ENCODE results near the gene UPB1.
"Not testable (repeated sequence)": the region's sequence is repeated elsewhere in the genome, so short reads cannot be mapped to it uniquely, and the experiment has no call there.

UPB1 gene

GRCh38 chr22:24506802-24507438, 11.8 kb downstream of the UPB1 start:
- peak; percentile 88 for DNase-seq

DNA sequence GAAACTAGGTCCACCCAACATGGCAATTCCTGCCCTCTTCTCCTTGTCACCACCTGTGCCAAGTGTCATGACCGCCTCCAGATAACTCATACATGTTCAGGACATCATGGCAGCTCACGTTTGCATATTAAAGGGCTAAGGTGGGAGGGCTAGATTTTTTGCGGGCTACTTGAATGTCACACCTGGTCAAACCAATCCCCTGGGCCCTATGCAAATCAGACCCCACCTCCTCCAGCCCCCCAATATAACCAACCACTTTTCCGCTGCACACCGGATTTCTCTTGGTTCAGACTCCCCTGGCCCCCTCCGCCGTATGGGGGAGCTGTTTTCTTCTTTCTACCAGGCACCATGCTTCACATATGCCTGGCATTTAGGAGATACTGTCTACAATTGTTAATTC, 12.6 kb downstream of the UPB1 start:
- DNase-seq = no peak

DNA sequence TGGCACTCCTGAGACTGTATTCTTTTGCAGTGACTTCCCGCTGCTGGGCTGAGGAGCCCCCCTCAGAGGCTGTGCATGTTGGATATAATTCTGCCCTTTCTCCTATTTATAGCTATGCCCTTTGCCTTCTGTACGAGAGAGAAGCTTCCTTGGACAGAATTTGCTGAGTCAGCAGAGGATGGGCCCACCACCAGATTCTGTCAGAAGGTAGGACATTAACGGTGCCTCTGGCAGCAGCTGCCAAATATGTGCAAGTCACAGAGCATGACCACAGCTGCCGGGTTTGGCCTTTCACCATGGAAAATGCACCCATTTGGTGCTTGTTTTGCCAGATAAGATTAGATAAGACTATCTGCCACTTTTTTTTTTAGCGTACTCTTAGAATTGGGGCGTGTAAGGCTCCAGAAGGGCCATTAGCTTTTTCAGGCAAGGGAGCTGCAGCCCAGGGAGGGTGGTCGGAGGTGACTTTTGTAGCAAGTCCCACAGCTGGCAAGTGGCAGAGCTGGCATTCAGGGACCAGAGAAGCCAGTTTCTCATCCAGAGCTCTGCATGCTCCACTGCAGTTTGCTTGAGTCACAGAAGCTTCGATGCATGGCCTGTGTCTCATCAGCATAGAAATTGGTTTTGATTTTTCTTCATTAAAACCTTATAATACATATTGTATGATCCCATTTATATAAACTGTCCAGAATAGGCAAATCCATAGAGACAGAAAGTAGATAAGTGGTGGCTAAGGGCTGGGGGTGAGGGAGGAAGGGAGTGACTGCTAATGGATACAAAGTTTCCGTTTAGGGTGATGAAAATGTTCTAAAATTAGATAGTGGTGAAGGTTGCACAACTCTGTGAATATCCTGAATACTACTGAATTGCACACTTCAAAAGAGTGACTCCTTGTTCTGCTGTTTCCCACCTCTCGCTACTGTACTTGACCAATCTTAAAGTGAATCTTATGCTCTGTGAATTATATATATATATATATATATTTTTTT, 15.8 kb downstream of the UPB1 start:
- DNase-seq = no peak

DNA sequence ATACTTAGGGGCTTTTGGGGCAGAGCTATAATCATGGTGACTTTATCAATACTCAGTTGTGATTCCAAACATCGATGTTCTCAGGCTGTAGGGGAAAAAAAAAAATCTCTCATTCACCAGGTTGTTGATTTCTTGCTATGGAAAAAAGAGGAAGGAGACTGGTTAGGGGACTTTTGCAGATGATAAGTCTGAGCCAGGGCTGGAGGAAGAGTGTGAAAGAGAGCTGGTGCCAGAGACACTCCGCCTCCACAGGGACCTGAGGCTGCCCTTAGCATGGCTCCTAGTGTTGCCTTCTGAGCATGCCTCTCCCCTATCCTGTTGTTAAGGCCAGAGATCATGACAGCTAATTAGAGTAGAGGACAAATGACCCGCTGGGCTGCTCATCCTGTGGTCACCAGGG, 16.9 kb downstream of the UPB1 start:
- DNase-seq = no peak

- no peak for DNase-seq
Measured at GRCh38 chr22:24513378-24514240, 18.5 kb downstream of the UPB1 start.

- DNase-seq = no peak
Measured at GRCh38 chr22:24514241-24515026, 19.3 kb downstream of the UPB1 start.

DNA sequence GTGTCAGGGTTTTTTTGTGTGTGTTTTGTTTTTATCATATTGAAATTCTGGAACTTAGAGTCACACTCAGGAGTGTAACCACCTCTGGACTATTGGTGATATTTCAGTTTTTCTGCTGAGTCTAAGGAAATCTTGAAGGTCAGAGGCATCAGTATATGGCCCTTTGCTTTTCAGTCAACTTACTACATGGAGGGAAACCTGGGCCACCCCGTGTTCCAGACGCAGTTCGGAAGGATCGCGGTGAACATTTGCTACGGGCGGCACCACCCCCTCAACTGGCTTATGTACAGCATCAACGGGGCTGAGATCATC, 19.9 kb downstream of the UPB1 start:
- no peak for DNase-seq

DNA sequence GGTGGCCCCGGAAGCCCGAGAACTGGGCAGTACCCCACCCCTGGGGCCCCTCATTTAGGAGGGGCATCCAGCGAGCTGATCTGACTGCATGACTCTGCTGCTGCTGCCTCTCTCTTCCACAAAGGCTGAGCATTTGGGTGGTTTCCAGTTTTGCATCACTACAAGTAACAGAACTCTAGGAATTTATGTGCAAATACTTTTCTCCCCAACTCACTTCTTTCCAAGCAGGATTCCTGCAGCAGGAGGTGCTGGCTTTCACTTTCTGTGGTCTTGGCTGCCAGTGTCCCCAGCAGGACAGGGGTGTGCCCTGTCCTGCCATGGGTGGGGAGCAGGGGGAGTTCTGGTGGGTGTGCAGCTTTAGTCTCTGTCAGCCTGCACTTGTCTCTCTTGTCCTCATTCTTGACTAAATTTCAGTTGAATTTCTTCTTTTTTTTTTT, 21.2 kb downstream of the UPB1 start:
- no peak for DNase-seq

DNA sequence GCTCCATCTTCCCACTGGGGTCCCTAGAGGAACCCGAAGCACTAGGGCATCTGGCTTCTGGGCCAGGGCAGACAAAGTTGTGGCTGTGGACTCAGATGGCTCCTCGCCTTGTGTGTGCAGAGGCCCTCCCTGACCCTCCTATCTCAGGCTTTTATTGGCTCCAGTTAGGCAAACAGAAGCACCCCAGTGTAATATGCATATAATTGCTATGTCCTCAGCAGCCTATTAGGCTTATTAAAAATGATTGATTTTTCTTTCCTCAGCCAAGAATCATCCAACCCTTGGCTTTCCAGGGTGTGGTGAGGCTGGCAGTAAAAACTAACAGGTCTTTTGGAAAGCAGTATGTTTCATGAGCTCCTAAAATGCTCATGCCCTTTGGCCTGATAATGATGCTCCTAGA, 22.3 kb downstream of the UPB1 start:
- peak; percentile 43 for DNase-seq

GRCh38 chr22:24518228-24518627, 23.1 kb downstream of the UPB1 start:
- no peak for DNase-seq

DNA sequence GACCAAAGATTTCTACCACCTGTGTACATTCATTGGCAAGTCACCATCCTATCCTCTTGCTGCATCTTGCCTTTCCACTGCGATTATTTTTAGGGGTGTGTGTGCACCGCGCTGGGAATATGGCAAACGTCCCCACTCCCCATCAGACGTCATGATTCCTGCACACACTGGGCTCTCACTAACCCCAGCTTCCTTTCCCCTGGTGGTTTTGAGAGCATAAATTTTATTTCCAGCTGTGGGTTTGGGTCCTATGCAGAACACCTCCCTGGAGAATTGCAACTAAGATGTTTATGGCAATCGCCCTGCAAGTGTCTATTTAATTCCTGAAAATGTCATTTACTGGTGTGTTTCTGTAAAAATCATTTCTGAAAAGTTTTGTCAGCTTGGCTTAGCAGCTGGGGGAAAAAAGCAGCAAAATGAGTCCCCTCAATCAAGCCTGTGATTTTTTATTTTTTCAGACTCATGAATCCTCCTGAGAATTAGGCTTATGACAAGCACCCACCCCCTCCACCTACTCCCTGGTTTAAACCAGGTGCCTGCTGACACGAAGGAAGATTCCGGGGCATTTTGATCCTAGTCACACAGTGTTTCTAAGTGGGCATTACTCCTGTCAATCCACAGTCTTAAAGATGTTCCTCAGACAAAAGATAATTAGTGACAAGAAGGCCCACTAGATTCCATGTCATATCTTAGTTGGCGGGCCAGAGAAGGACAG, 23.8 kb downstream of the UPB1 start:
- DNase-seq = no peak

GRCh38 chr22:24519496-24519895, 24.4 kb downstream of the UPB1 start:
- no peak for DNase-seq

GRCh38 chr22:24521791-24522245, 26.7 kb downstream of the UPB1 start:
- peak; percentile 83 for DNase-seq

- no peak for DNase-seq
Measured at GRCh38 chr22:24523873-24524272, 28.7 kb downstream of the UPB1 start.

DNA sequence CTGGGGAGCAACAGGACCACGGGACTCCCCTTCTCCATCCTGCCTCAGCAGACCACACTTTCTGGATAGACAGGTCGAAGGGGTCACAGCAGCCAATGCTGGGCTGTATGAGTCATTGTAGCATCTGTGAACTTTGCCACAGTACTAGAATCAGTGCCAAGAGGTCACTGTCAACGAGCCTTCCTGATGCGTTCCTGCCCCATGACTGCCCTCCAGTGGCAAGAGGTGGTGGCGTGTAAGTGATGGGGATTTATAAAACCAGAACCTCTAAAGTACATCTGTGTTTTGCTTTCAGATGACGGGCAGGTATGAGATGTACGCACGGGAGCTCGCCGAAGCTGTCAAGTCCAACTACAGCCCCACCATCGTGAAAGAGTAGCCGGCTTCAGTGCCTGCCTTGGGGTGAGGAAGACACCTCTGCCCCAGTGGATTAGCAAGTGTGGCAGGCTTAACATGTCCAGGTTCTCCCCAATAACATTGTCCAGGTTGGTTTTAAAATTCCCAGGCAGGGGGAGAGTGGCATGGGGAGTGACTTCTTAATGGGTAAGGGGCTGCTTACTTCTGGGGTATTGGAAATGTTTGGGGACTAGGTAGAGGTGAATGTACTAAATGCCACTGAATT, 30.4 kb downstream of the UPB1 start:
- DNase-seq = peak; percentile 59

DNA sequence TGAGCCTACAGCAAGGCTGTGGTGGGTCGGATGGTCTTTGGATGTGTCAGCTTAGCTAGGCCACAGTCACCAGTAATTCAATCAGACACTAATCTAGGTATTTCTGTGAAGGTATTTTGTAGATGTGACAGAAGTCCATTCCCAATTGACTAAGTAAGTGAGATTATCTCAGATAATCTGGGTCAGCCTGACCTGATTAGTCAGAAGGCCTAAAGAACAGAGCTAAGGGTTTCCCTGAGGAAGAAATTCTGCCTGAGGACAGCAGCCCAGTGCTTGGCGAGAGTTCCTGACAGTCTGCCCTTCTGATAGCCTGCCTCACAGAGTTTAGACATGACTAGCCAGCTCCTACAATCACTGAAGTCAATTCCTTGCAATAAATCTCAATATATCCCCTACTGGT, 31.1 kb downstream of the UPB1 start:
- no peak for DNase-seq

GRCh38 chr22:24529898-24530297, 34.8 kb downstream of the UPB1 start:
- no peak for DNase-seq

DNA sequence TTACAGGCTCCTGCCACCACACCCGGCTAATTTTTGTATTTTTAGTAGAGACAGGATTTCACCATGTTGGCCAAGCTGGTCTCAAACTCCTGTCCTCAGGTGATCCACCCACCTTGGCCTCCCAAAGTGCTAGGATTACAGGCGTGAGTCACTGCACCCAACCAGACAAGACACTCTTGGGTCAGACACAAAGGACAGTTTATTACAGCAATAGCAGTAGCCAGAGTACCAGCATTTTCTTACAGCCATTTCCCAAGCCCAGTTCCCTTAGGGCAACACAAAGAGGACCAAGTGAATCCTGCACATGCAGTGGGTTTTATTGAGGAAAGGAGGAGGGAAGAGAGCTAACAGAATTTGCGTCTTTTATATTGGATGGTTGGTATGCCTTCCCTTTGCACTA, 35.8 kb downstream of the UPB1 start:
- not testable (repeated sequence) for DNase-seq

DNA sequence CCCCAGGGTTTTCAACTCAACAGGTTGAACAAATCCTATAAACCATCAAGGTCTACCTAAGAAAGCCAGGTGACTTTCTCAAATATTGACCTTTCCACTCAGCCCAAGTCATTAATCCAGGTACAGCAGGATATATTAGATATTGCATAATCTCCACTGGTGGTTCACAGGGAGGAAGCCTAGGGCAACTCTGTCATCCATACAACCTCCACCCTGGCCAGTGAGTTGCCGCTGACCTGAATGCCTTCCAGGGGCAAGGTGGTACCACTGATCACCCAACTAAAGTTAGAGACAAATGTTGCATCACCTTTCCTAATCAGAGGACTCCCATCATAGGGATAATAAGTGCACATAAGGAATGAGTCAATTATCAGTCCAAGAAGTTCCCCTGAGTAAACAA, 36.9 kb downstream of the UPB1 start:
- no peak for DNase-seq

DNA sequence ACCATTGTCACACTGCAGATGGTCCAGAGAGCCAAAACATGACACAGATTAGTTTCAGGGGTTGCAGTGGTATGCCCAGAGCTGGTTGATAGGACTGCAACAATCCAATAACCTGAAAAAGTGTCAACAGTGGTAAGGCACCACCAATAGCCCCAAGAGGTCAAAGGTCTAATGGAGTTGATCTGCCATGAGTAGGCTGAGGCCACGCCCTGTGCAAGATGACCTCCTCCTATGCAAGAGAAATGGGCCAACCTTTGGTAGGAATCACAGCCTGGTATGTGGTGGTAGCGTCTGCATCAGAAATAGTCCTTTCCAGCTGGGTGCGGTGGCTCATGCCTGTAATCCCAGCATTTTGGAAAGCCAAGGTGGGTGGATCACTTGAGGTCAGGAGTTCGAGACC, 40.2 kb downstream of the UPB1 start:
- DNase-seq = no peak

DNA sequence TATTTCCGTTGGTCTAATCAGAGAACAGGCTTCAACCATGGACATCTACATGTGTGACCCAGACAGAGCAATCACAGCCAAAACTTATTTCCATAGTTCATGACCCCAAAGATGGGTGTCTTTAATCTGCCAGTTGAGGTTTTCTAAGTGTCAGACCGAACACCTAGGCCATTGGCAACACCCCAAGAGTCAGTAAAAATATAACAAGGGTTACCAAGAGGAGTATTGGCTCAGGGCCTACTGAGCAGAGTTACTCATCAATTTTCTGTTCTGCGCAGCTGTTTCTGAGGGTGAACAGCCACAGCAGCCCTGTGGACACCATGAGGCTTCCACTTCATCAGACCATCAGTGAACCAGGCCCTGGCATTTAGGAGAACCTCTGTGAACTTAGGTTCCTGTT, 41.0 kb downstream of the UPB1 start:
- no peak for DNase-seq

Measured in NCI-H1092 treated with DMSO at 0.1 percent for 48 hours (cell line).